ENCODE data around the gene SPECC1L.

The SPECC1L gene

GRCh38 chr22:24361976-24362646 is 91.5 kb downstream of the SPECC1L start:
- DNase-seq = no peak

DNA sequence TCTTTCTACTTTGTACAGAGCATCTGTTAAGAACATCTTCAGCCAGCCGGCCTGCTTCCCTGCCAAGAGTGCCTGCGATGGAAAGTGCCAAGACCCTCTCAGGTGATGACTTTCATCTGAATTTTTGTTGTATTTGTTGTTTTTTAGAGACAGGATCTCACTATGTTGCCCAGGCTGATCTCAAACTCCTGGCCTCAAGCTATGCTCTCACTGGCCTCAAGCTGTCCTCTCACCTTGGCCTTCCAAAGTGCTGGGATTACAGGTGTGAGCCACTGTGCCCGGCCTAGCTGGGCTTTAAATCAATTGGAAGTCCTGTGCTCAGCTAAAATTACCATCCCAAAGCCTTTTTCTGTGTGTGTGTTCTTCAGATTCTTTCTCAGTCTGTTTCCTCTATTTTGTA is 92.6 kb downstream of the SPECC1L start:
- DNase-seq = no peak

- DNase-seq = no peak
Measured at GRCh38 chr22:24366701-24367100, 96.1 kb downstream of the SPECC1L start.

GRCh38 chr22:24367841-24368240 is 97.2 kb downstream of the SPECC1L start:
- DNase-seq = no peak

DNA sequence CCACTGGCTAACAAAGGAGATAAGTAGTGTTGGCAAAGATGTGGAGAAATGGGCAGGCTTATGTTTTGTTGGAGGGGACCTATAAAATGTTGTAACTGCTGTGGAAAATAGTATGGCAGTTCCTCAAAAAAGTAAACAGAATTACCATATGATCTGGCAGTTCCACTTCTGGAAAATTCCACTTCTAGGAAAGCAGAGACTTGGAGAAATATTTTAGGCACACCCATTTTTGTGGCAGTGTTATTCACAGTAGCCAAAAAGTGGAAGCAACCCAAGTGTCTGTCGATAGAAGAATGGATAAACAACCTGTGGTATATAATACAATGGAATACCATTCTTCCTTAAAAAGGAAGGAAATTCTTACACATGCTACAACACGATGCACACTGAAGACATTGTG is 99.8 kb downstream of the SPECC1L start:
- DNase-seq = no peak

GRCh38 chr22:24376002-24376401 is 105.4 kb downstream of the SPECC1L start:
- no peak for DNase-seq

DNA sequence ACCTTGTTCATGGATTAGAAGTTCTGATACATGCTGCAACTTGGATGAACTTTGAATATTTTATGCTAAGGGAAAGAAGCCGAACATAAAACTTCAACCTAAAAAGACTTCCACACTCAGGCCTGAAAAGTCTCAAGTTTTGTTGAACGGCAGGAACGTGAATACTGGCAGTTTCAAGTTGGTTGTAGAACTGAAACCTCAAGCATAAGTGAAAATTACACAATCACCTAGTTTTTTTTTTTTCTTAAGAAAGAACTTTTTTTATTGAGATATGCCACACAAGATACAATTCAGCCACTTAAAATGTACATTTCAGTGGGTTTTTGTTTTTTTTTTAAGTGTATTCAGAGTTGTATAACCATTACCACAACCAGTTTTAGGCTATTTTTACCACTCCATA is 106.0 kb downstream of the SPECC1L start:
- DNase-seq = no peak

GRCh38 chr22:24379536-24379935 is 108.9 kb downstream of the SPECC1L start:
- DNase-seq = no peak

DNA sequence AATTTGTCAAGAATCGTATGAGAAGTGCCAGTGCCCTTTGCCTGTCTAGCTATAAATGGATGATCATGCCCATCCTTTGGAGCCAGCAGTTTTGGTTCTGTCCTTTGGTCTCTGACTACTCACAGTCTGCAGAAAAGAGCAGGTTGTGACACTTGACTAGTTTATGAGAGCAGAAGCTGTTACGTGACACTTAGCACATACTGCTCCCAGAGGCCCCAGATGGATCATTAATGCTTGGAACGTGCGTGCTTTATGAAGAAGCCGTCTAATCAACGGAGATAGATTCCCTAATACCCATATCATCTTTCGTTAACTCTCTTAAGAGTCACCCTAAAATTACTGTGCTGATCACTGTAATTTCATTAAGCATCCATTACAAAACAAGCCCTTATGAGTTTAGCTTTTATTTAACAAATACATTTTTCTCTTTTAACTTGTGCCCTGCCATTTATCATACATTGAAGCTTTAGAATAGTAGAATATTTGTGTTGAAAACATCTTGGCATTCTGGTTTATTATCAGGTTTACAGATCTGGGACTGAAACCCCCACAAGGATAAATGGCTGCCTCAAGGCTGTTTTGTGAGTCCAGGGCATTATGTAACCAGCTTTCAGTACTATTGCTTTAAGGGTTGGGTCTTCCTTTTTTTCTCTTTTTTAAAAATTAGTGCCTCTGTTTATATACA is 109.7 kb downstream of the SPECC1L start:
- DNase-seq = no peak

DNA sequence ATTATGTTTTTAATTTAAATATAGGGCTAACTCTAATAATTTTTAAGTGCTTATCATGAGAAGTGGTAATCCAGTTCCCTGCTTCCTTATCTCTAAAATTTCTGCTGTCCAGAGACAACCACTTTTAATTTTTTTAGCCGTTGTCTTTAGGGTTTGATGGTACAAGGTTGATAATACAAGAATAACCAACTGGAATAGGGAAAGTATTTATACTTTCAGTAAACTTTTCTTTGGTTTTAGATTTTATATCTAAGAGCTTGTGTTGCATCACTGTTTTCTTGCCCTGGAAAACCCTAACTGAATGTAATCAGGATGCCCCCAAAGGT is 110.2 kb downstream of the SPECC1L start:
- no peak for DNase-seq

DNA sequence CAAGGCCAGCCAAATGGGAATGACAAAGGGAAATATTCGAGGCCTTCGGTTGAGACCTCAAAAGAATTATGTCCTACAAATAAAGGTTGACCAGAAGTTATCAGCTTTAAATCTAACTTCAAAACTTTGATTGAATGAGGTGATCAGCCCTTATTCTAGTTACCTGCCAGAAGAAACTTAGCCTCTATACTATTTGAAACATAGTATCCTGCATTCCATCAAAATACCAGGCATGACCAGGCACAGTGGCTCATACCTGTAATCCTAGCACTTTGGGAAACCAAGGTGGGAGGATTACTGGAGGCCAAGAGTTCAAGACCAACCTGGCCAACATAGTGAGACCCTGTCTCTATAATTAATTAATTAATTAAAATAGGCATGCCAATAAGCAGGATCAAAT is 112.4 kb downstream of the SPECC1L start:
- no peak for DNase-seq

GRCh38 chr22:24384131-24384530 is 113.5 kb downstream of the SPECC1L start:
- DNase-seq = no peak

DNA sequence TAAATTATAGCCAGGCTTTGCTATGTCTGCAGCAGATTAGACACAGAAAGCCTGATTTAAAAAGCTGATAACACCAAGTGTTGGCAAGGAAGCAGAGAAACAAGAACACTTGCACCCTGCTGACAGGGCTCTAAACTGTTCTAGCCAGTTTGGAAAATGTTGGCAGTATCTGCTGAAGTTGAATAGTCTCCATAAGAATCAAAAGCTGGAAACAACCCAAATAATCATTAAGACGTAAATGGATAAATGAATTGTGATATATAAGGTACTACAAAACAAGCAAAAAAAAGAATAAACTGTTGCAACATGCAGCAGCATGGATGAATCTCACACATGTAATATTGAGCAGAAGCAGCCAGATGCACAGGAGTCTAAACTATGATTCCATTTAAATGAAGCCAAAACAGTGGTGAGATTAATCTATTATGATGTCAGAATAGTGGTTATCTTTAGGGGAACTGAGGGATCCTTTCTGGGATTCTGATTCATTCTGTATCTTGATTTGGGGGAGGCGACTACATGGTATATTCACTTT is 116.4 kb downstream of the SPECC1L start:
- DNase-seq = no peak

GRCh38 chr22:24389680-24390079 is 119.0 kb downstream of the SPECC1L start:
- no peak for DNase-seq

- DNase-seq = no peak
Measured at GRCh38 chr22:24390156-24390555, 119.5 kb downstream of the SPECC1L start.

- no peak for DNase-seq
Measured at GRCh38 chr22:24390576-24390975, 119.9 kb downstream of the SPECC1L start.

GRCh38 chr22:24391836-24392217 is 121.2 kb downstream of the SPECC1L start:
- no peak for DNase-seq

GRCh38 chr22:24392218-24392931 is 121.7 kb downstream of the SPECC1L start:
- no peak for DNase-seq

DNA sequence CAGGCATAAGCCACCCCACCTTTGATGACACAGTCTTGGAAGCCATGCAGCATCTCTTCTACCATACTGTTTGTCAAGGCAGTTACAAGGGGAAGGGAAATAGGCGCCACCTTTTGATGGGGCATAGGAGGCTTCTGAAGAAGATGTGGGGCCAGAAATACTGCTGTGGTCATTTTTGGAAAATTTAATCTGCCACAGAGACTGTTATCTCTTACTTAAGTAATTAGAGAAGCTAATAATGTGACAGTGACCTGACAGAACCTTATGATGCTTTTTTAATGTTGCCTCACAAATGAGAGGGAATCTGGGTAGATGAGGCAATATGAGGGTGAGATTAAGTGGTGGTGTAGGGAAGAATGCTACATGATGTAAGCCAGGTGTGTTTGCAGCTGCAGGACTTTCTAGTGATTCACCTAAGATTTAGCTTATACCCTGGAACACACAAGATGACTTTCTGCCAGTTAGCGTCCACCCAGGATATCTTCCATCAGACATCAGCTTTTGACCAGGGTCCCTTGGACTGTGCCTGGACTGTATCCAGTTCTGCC is 122.5 kb downstream of the SPECC1L start:
- DNase-seq = no peak

- DNase-seq = no peak
Measured at GRCh38 chr22:24393848-24394247, 123.2 kb downstream of the SPECC1L start.

GRCh38 chr22:24394254-24394653 is 123.6 kb downstream of the SPECC1L start:
- no peak for DNase-seq

- no peak for DNase-seq
Measured at GRCh38 chr22:24398409-24398808, 127.8 kb downstream of the SPECC1L start.

- no peak for DNase-seq
Measured at GRCh38 chr22:24400034-24400725, 129.5 kb downstream of the SPECC1L start.

Measured in activated naive CD4-positive, alpha-beta T cell (primary cell).